B cell (primary cell): ENCODE results near the gene DHRS12. TPM values are rescaled to one million over a fixed set of nuclear protein-coding genes. Genes with fewer than 3 reads are reported as not detected.
A peak's percentile ranks its signal among the peaks of the same experiment; 100 is the strongest.

Experiments
- ATAC-seq: fragments of 200-7000 bp; cut with Tn5 transposase; one replicate; pipeline ENCODE4 v1.10.0; 2021; ENCODE audit warnings: low read depth, mild to moderate bottlenecking, moderate number of reproducible peaks, moderate library complexity
- CTCF ChIA-PET: fragments of 350-600 bp; sonication (Branson Sonifier 250); formaldehyde crosslinking; loops from one replicate; lab custom pipeline; 2021; ENCODE audit warnings: antibody characterized with exemption, inconsistent platforms; lab: Charles Lee
- POLR2A ChIA-PET: fragments of 350-600 bp; sonication (Branson Sonifier 250); formaldehyde crosslinking; loops from one replicate; lab custom pipeline; 2021; ENCODE audit warnings: antibody characterized with exemption; lab: Charles Lee
- DNase-seq: peaks from one replicate; pipeline ENCODE4 v3.0.0; 2013
- H2AFZ ChIP-seq: 2 replicates; pipeline ENCODE4 v1.6.1; 2012; ENCODE audit warnings: mild to moderate bottlenecking, low read depth, low read length; ENCODE audit not compliant: insufficient read depth, poor library complexity, severe bottlenecking
- H3K27ac ChIP-seq, 2 donors: 1 replicate in 1 of 2; 2 replicates in 1 of 2; pipeline ENCODE4 v1.5.1; 2012 to 2013; ENCODE audit warnings: low read length in 2 of 2, mild to moderate bottlenecking in 2 of 2, moderate library complexity in 1 of 2
- H3K27me3 ChIP-seq, 4 experiments: fragments of 200-600 bp in 1 of 4; sonication (generic) in 1 of 4; replicated peaks in 1 of 4; 1 replicate in 2 of 4; 2 replicates in 2 of 4; pipeline versions ENCODE4 v1.6.1 to v1.7.0; 2013 to 2016; ENCODE audit warnings: low read length in 3 of 4, mild to moderate bottlenecking in 2 of 4, mixed read lengths in 1 of 4, moderate library complexity in 1 of 4; ENCODE audit not compliant: insufficient read depth in 4 of 4, control insufficient read depth in 3 of 4; ENCODE audit errors: control extremely low read depth in 1 of 4
- H3K36me3 ChIP-seq, 2 experiments: replicated peaks in 1 of 2; 1 replicate in 1 of 2; 2 replicates in 1 of 2; pipeline versions ENCODE4 v1.6.1 to v1.7.1; 2013; ENCODE audit warnings: low read length in 1 of 2; ENCODE audit not compliant: insufficient read depth in 2 of 2, control insufficient read depth in 1 of 2; ENCODE audit errors: control extremely low read depth in 1 of 2, extremely low read depth in 1 of 2
- H3K4me1 ChIP-seq, 2 donors: fragments of 200-600 bp in 1 of 2; sonication (generic) in 1 of 2; 1 replicate in 1 of 2; 2 replicates in 1 of 2; pipeline versions ENCODE4 v1.5.1 to v1.6.1; 2013 to 2017; ENCODE audit warnings: low read length in 2 of 2; ENCODE audit not compliant: control insufficient read depth in 2 of 2, insufficient read depth in 2 of 2
- H3K4me2 ChIP-seq: replicated peaks from 2 replicates; pipeline ENCODE3; 2012; ENCODE audit warnings: mild to moderate bottlenecking, low read depth, low read length; ENCODE audit not compliant: poor library complexity, severe bottlenecking
- H3K4me3 ChIP-seq, 5 experiments: fragments of 200-600 bp in 1 of 5; sonication (generic) in 1 of 5; 1 replicate in 3 of 5; 2 replicates in 2 of 5; pipeline versions ENCODE4 v1.5.1 to v1.7.0; 2011 to 2016; ENCODE audit warnings: low read length in 4 of 5, mild to moderate bottlenecking in 4 of 5, low read depth in 2 of 5, control low read depth in 1 of 5, moderate library complexity in 1 of 5; ENCODE audit not compliant: insufficient read depth in 1 of 5; ENCODE audit errors: control extremely low read depth in 1 of 5, extremely low read depth in 1 of 5
- H3K79me2 ChIP-seq: fragments of 200-600 bp; sonication (generic); one replicate; pipeline ENCODE4 v1.6.0; 2016; ENCODE audit warnings: low read length; ENCODE audit not compliant: control insufficient read depth, insufficient read depth
- H3K9ac ChIP-seq: fragments of 200-600 bp; sonication (generic); 2 replicates; pipeline ENCODE4 v1.6.1; 2017; ENCODE audit warnings: mild to moderate bottlenecking, low read length, moderate library complexity
- H3K9me3 ChIP-seq, 3 donors: one replicate each; pipeline versions ENCODE4 v1.6.1 to v1.7.1; 2013; ENCODE audit warnings: low read length in 2 of 3; ENCODE audit not compliant: control insufficient read depth in 2 of 3, insufficient read depth in 1 of 3; ENCODE audit errors: control extremely low read depth in 1 of 3
- H4K20me1 ChIP-seq: 2 replicates; pipeline ENCODE4 v1.6.0; 2012; ENCODE audit warnings: mild to moderate bottlenecking, low read length; ENCODE audit not compliant: insufficient read depth, control insufficient read depth, poor library complexity, severe bottlenecking
- H3K27ac Mint-ChIP-seq: one replicate; pipeline ENCODE4 v1.8.0; 2021; ENCODE audit warnings: mixed read lengths
- H3K27me3 Mint-ChIP-seq: one replicate; pipeline ENCODE4 v1.8.0; 2021; ENCODE audit warnings: mixed read lengths
- H3K4me1 Mint-ChIP-seq: one replicate; pipeline ENCODE4 v1.8.0; 2021; ENCODE audit warnings: mixed read lengths
- H3K4me3 Mint-ChIP-seq: one replicate; pipeline ENCODE4 v1.8.0; 2021; ENCODE audit warnings: mixed read lengths
- H3K9me3 Mint-ChIP-seq: one replicate; pipeline ENCODE4 v1.8.0; 2022; ENCODE audit warnings: mixed read lengths; ENCODE audit not compliant: insufficient read depth
- CTCF ChIP-seq: fragments of 200-600 bp; IDR thresholded peaks from one replicate; pipeline ENCODE4 v1.8.0; 2022; ENCODE audit warnings: antibody characterized with exemption, mild to moderate bottlenecking
- EZH2 ChIP-seq: IDR thresholded peaks from 2 replicates; pipeline ENCODE4 v1.6.1; 2012; ENCODE audit warnings: borderline replicate concordance, low read depth, mild to moderate bottlenecking, moderate library complexity, low read length; ENCODE audit not compliant: insufficient read depth, poor library complexity, severe bottlenecking
- WGBS: methylation state at CpG from one replicate; pipeline ENCODE4 v1.1.5; 2013; ENCODE audit warnings: missing lambda C conversion rate; ENCODE audit not compliant: insufficient coverage; 5-methylcytosine and 5-hydroxymethylcytosine counted together
- intact Hi-C: fragments of 100-400 bp; cut with micrococcal nuclease; formaldehyde crosslinking; loops from one replicate; pipeline ENCODE4 v1.10.0; 2022
- polyA plus RNA-seq: library from polyadenylated mRNA; depleted of rRNA; stranded (reverse); fragments of >200 nt; gene quantifications from 2 replicates; pipeline ENCODE4 v1.2.3, GENCODE V29; 2012
- total RNA-seq, 2 donors: library from RNA; stranded (reverse); fragments of 120-200 nt in 1 of 2; gene quantifications; 1 replicate in 1 of 2; 2 replicates in 1 of 2; pipeline versions ENCODE4 v1.2.3 to v1.2.4, GENCODE V29; 2013 to 2022

DHRS12 gene
- total and polyA plus RNA-seq, 2 donors (not counting 1 experiment from before 2014, with no cell fraction given): 12.0 to 23.2 TPM

DNA sequence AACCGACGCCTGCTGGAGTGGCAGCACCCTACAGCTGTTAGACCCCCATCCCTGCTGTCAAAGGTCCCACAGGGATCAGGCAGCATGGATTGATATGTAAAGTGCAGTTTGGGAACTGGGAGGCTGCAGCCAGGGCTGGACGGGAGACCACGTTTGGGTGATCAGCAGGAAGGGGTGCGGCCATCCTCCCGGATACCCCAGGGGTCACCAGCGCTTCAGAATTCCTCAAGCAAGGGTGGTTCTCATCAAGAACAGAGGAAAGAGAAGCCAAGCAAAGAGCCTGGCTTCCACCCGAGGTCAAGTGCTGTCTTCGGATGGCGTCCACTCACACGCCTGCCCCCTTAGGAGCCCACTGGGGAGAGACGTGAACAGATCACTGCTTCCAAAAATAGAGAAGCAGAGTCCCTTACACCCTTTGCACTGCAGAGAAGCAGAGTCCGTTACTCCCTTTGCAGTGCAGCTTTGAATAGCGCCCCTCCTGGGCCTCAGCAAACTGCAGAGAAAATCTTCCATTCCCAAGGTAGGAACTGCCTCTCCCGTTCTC lies 35.5 kb downstream of the DHRS12 start:
- H3K9me3 ChIP-seq: peaks cover 0 to 4% (median 0%) of the 10 kb centered on the region in 3 donors
- intact Hi-C loops: no loop called here
- POLR2A ChIA-PET: no interaction called here

More for the DNA sequence above, 35.5 kb downstream of the DHRS12 start:
- peaks cover 12 to 22% of the 10 kb centered on the region in 2 donors for H3K4me1 ChIP-seq
- DNase-seq (no peak), ATAC-seq (no peak)
- H3K36me3 ChIP-seq: peaks cover 0 to 10% of the 10 kb centered on the region in 2 experiments
- no peak overlapping the region for H3K27ac ChIP-seq
- no peak overlapping the region for H2AFZ ChIP-seq
- H3K4me1 Mint-ChIP-seq: peaks cover 27% of the 10 kb centered on the region
- peak overlapping the region; percentile 26 for H3K27ac Mint-ChIP-seq
- no peak overlapping the region for H3K4me2 ChIP-seq
- no peak overlapping the region for H3K9ac ChIP-seq
- H3K4me3 Mint-ChIP-seq: no peak overlapping the region
- CTCF ChIA-PET: interaction anchor here (1.4 kb wide), 1 partner anchor 10 kb away, joined by 3 read pairs; no protein-coding TSS in a partner anchor
- no peaks in the 10 kb centered on the region for H3K27me3 ChIP-seq
- H3K27me3 Mint-ChIP-seq: no peaks in the 10 kb centered on the region
- 98% methylated on average over 15 of the region's 15 CpGs for WGBS
- H3K79me2 ChIP-seq: no peaks in the 10 kb centered on the region
- TF ChIP-seq EZH2: no peak
- TF ChIP-seq CTCF: no peak
- H4K20me1 ChIP-seq: no peaks in the 10 kb centered on the region
- H3K9me3 Mint-ChIP-seq: no peaks in the 10 kb centered on the region
- no peak overlapping the region for H3K4me3 ChIP-seq
